Esophagus squamous epithelium (tissue), 4 donors: Measurements from ENCODE around the gene ARHGDIB.

Experiments
- CTCF ChIP-seq, 6 experiments: fragments of 450-650 bp in 4 of 6; fragments of 200-600 bp in 2 of 6; sonication (generic) in 2 of 6; IDR thresholded peaks; one replicate each; pipeline ENCODE4 v1.5.1; 2016 to 2019; ENCODE audit warnings: antibody characterized with exemption in 6 of 6, mild to moderate bottlenecking in 4 of 6, moderate library complexity in 4 of 6
- POLR2A ChIP-seq, 4 donors: fragments of 450-650 bp; IDR thresholded peaks; one replicate each; pipeline ENCODE4 v1.6.1; 2017; ENCODE audit warnings: antibody characterized with exemption in 4 of 4, mild to moderate bottlenecking in 4 of 4, moderate library complexity in 3 of 4

- TF ChIP-seq POLR2A (IDR thresholded peaks at IDR 0.05), result no peak
- TF ChIP-seq CTCF (IDR thresholded peaks at IDR 0.05), result no peak
Observed at GRCh38 chr12:14896521-14897169, 64.8 kb downstream of the ARHGDIB start.
